Activated CD8-positive, alpha-beta memory T cell treated with anti-CD3 and anti-CD28 coated beads, Interleukin-2, amount 50 U/mL, for 24 hours (primary cell): ENCODE measurements around the gene ATMIN.

Source experiments
- DNase-seq: peaks from one replicate; pipeline ENCODE4 v3.0.0-alpha.2; 2020; ENCODE audit errors: extremely low read depth

Gene ATMIN

DNA sequence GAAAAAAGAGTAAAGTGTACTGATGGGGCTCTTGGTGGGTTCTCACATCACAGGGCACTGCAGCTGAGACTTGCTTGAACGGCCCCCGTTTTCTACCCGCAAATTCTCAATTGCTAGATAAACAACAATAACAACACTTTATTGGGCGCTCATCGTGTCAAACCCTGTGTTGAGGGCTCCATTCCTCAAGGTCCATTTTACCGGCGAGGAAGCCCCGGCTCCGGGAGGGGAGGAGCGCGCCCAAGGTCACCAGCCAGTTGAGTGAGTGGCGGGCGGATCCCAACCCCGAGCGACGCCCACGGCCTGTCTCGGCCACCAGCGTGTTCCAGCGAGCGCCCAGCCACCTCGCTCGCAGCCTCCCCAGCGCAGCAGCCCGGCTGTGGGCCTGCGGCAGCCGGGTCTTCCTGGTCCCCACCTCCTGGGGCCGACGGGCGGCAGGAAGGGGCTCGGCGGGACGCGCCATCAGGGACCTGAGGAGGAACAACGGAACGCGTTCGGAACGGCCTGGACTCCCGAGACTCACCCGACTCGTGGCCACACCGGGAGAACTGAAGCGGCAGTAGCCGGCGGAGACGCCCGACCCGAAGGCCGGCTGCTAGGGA, 29.3 kb upstream of the ATMIN start:
- DNase-seq = peak; percentile 35

DNA sequence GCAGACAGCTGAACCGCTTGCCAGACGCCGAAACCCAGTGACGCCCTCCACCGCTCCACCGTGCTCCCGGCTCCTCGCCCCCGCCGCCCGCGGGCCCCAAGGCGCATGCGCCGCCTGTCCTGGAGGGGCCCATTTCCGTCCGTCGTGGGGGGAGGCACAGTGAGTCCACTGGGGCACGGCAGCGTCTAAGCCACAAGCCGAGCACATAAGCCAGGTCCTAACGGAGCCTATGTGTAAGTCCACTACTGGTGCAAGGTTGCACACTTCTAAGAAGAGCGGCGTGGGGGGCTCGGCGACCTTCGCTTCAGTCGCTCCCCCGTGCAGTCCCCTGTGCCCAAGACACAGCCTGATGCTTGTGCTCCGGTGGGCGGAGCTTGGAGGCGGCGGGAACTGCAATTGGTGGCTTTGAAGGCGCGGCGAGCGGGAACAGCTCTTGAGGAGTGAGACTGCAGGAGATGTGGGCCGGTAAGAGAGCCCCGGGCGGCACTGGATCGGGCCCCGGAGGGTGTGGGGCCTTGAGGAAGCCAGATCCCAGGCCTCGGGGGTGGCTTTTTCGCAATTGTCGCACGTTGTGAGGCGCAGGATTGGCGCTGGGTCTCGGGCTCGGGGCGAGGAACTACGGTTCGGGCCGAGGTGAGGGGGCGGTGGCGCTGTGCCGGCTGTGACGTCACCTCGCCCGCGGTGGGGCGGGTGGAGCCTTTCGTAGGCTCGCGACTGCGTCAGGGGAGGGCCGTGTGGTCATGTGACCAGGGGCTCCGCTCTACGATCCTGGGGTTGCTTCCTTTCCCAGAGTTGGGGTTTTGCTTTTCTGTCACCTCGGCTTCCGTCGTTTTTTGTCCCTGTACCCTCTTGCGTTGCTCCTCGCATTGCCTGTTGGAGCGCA, 28.6 kb upstream of the ATMIN start, which contains the start of the genes CENPN and CMC2:
CENPN (plus strand) TSS at position 402 of the 883 bp plus-strand sequence. CDS start 4,726 bp downstream, outside the sequence.
CMC2 (minus strand) TSS at position 73 of the 883 bp plus-strand sequence. CDS start 9,491 bp downstream, outside the sequence.
- DNase-seq = peak; percentile 92

DNA sequence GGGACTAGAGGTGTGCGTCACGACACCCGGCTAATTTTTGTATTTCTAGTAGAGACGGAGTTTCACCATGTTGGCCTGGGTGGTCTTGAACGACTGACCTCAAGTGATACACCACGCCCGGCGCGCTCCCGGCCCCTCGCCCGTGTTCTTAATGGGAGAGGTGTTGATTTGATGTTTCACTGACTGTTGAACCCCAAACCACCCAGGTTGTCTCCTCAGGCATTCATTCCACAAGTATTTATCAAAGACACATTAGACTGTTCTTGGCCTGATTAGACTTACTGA, 27.2 kb upstream of the ATMIN start:
- DNase-seq = no peak

DNA sequence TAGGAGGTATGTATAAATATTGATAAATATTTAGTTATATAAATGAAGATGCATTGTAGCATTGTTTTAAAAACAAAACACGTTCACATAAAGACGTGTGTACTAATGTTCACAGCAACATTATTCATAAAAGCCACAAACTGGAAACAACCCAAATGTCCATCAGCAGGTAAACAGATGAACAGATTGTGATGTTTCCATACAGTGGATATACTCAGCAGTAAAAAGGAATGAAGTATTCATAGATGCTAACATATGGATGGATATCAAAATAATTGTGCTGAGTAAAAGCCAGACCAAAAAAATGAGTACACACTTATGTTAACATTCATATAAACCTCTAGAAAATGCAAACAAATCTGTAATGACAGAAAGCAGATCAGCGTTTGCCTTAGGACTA, 22.7 kb upstream of the ATMIN start:
- no peak for DNase-seq

DNA sequence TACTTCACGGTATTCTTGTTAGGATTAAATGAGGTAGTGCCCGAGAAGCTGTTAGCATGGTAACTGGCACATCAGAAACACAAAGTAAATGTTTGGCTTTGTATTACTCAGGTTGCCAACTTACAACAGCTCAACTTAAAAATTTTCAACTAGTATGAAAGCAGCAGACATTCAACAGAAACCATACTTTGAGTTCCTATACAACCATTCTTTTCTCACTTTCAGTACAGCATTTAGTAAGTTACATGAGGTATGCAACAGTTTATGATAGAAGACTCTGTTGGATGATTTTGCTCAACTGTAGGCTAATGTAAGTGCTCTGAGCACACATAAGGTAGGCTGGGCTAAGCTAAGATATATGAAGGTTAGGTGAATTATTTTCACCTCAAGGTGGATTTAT, 21.0 kb upstream of the ATMIN start:
- no peak for DNase-seq

DNA sequence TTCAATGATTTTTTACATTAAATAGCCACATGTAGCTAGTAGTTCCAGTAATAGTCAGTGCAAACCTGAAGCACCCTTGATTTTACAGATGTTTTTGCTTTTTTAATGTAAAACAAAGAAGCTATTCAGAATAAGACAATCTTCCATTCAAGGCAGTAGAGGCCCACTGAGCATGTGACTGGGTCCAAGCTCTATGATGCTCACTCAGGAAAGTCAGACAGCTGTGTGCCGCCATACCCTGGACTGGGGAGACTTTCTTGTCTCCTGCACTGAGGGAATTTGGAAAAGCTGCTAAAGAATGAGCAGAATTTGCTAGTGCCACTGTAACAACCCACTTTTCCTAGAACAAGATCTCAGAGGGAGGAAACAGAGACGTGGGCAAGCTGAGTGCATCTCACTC, 17.1 kb upstream of the ATMIN start:
- DNase-seq = no peak

DNA sequence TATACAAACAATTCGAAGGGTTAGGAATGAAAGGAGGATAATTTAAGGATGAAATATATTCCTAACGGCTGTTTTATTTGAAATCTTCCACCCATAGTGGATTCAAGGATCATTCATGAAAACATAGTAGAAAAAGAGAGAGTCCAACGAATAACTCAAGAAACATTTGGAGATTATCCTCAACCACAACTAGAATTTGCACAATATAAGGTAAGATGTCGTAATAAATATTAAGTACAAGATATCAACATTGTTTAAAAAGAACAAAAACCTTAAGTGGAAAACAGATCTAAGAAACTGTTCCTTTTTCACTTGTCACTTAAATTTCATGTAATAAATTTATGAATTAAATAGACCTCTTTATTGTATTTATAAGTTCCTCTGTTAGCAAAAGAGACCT, 9.2 kb upstream of the ATMIN start:
- no peak for DNase-seq

DNA sequence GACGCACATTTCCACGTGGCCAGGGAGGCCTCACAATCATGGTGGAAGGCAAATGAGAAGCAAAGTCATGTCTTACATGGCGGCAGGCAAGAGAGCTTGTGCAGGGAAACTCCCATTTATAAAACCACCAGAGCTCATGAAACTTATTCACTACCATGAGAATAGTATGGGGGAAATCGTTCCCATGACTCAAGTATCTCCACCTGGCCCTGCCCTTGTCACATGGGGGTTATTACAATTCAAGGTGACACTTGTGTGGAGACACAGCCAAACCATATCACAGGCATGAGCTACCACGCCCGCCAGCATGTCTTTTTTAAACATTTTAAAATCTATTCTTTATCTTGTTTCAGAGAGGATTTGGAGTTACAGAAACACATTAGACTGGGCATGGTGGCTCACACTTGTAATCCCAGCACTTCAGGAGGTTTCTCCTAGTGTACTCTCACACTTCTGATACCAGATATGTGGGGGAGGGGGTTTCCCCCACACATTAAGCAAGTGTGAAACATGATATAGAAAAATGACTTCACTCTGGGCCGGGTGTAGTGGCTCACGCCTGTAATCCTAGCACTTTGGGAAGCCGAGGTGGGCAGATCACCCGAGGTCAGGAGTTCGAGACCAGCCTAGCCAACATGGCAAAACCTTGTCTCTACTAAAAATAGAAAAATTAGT, 5.6 kb upstream of the ATMIN start:
- no peak for DNase-seq

DNA sequence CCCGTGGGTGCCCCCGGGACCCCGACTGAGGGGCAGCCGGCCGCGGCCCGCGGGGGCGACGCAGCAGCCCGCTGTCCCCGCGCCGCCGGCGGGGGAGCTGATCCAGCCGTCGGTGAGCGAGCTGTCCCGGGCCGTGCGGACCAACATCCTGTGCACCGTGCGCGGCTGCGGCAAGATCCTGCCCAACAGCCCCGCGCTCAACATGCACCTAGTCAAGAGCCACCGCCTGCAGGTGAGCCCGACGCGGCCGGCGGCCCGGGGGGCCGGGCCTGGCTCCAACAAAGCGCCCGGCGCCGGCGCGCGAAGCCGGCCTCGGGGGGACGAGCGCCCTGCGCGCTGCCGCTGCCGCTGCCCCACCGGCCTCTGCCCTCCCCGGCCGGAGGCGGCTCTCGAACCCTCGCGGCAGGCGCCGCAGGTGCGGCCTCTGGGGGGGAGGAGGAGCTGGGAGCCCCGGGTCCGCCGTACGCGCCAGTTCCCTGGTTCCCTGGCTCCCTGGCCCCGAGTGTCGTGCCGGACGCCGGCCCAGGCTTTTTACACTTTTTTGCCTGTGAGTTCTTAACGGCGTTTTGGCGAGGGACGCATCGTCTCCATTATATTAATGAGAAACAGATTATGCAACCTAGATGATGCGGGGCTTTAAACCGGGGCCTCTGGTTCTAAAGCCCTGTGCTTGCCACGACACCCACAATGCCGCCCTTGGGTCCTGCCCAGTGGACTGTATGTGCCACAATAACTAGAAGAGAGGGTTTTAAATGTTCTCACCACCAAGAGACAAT, 521 bp downstream of the ATMIN start:
- DNase-seq = no peak

DNA sequence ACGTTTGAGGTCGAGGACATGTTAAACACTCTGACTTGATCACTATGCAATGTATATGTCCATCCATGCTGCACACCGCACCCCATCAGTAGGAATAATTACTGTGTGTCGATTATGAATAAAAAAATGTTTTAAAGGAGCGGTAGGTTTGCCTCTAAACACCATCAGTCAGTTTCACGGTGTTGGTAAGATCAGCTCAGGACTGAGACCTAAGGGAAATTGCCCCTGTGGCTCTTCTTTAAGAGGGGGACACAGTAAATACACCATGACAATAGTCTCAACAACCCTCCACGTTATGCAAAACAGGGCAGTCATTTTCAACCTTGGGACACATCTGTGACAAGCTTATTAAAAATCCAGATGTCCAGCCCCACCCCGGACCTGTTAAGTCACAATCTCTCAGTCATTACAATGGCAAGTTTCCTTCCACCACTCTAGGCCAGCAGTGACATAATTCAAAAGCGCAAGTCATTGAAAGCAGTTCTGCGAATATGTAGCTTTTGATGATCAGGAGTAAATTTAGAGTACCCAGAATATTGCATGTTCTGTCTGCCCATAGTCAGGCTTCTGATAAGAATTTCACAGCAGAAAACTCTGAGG, 1.2 kb downstream of the ATMIN start:
- no peak for DNase-seq

DNA sequence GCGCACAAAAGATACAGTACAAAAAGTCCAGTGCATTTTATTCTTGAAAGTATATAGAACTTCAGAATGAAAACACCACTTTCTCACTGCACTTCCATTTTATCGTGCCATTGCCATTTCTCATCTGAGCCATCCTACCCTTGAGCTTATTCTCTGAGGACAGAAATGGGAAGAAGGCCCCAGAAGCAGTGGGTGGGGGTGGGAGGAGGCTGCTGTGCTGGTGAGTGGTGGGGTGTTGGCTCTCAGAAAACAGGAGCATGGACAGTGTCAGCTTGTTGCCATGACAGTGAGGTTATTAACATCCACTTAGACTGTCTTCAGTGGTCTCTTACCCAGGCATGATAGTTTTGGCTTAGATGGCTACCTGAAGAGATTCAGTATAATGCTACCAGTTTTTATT, 4.5 kb downstream of the ATMIN start:
- DNase-seq = no peak

DNA sequence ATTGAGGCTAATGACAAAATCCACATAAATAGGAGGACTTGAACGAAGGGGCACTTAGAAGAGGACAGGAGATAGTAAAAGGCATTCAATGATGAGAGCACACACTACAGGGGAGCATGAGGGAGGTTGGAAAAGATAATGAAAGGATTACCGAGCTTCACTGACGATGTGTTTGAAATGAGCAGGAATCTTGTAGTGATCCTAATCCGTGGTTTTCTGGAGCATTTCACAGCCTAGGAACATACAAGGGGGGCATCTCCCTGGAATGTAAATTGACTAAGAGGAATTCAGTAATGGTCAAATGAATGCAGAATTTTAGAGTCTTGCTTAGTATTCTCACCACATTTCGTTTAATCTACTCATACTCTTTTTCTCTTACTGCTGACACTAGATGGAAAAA, 5.2 kb downstream of the ATMIN start:
- no peak for DNase-seq

DNA sequence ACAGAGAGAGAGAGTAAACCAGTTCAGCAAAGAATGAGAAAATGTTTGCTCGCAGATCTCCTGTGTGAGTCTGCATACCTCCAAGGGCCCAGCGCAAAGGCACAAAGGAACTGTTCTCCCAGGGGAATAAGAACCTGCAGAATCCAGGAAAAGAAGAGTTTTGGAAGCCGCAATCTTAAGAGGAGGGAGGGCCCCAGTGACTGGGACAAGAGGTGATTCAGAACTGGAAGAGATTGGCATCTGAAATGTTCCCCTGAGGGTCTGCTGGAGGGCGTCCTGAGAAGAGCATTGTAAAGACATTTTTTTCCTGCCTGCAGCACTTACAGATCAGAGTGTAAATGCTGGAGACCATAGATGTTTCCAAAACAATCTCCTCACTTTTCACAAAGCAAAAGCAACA, 6.1 kb downstream of the ATMIN start:
- no peak for DNase-seq

DNA sequence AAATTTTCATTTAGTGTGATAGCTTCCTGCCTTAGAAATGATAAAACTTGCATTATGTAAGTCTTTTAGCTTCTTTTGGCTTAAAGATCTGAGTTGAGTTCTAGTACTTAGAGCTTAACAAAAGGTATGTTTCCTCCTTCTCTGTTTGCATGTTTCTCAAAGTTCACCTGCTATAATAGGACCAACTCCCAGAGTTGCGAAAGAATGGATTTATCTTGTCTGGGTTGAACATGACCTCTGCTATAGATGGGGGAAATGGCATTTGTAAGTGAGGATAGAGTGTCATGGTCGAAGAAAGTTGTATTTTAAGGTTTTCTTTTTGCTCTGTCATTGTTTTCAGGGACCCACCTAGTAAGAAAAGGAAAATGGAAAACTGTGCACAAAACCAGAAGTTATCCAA, 7.2 kb downstream of the ATMIN start:
- DNase-seq = no peak

DNA sequence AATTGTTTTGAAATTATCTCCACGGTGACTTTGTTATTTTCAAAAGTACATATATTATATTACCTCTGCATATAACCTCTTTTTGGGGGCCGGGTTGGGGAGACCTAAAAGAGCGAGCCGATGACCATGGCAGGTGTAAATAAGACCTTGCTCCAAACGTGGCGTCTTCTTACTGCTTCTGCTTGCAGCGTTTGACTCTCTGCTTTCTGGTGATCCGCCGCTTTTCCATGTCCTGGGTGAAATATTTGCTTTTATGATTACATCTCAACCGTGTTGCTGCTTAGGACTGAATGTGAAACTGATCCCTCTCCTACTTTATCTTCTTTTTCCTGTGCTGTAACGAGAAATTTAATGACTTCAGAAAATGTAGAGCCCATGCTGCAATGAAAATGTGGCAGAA, 18.1 kb downstream of the ATMIN start:
- DNase-seq = no peak

DNA sequence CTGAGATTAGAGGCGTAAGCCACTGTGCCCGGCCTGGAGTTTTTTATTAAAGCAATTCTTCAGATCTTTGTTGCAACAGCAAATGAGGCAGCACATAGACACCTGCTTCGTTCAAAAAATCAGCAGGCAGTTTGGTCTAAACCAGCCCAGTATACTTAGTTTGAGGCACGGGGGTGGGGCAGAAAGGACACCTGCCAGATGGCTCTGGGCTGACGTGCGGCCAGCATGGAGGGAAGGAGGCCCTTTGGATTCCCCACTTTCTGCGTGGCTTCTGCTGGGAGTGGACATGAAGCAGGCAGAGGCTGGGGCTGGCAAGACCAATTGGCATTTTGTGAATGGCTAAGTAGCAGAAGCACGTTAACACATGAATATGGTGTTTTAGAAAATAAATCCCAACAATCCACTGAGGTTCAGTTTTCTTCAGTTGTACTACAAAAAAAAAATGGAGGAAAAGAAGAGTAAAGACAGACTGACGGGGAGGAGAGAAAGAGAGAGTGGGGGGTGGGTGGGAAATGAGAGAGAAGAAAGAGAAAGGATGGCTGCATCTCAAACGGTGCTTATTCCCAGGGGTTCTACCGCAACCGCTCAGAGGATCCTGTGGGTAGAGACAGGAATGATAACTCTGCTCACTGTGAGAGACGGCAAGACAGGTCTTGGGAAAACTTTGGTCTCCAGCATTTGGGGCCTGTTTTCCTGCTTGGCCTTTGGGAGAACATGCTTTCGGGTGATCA, 25.1 kb downstream of the ATMIN start:
- DNase-seq = no peak

DNA sequence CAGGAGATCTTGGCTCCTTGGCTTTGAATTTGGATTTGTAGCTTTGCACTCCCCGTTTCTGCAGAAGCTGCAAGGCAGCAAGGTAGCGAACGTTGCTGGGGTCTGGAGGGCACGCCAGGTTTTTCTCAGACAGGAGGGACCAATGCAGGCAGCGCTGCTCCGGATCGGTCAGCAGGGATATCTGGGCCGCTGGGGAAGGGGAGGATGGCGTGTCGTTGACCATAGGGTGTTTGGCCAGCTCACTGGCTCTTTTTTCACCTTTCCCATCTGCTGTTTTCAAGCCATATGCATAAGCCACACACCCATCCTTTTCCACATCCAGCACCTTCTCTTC, 25.6 kb downstream of the ATMIN start:
- DNase-seq = no peak

DNA sequence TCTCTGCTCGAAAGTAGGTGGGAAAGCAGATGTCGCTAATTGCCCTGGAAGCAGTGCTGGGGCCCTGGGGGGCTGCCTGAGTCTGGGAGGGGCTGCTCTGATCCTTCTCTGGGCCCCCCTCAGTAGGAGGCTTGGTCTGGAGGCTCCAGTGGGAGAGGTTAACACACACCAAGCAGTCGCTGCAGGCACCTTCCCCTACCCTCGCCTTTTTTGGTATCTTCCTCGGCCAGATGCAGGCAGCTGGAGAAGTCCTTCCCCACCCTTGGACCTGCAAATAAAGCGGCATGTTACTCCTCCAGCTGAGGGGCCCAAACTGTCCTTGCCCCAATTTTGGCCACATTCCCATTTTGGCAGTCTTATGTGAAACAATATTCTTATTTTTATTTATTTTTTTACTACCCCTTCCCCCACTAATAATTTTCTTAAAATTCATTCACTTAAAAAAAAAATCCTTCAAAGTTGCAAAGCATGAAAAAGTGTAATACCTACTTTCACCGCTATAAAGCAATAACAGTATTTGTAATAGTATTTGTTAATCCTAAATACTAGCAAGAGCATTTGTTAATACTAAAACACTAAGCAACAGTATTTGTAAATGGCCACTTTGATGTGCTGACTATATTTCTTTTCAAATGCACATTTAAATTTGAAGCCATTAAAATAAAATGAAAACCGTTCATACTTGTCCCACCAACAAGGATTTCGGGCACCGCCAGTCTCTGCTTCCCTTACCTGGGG, 26.4 kb downstream of the ATMIN start:
- DNase-seq = no peak

DNA sequence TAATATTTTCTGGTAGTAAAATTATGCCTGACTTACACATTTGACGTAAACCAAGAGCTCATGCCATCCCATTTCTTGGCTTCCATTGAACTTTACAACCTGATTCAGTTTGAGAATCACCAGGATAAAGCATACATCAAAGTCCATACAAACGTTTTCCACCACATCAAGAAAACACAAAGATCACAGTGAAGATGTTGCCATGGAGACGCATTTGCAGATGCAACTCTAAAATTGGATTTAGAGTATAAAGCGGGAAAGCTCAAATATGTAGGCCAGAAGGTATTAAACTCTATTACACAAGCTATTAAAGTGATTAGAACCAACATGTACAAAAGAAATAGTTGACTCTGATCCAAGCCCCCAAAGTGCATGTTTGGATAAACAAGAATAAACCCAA, 31.0 kb downstream of the ATMIN start:
- no peak for DNase-seq

DNA sequence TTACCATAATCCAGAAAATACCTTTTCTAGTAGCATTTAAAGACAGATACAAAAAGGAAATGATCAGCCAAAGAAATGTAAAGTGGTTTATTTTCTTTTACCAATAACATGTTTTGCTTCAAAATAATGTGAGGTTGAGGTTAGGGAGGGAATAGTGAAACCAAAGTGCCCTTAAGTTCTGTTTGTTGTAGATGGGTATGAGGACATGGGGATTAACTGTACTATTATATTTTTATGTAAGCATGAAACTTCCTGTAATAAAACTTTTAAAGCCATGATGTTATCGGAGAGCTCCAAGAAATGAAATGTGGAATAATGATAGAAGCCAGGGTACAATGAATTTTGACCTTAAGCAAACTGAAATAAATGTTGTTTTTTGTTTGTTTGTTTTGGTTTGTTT, 31.5 kb downstream of the ATMIN start:
- DNase-seq = no peak

DNA sequence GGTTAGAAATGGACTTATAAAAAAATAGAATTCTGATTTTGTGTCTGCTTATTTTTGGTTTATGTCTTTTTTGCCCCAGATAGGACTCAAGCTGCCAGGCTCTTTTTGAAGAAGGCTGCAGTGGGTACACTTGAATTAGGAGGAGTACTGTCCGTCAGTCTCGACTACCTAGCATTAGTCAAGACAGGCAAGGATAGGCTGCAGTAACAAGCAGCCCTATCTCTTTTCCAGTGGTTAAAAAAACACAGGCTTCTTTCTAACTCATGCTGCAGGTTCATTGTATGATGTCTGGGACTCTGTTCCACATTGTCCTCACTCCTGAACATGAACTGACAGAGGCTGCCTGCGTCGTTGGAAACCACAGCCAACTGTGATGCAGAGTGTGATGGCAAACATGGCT, 33.4 kb downstream of the ATMIN start:
- DNase-seq = no peak
